HG03060 (cell line): ENCODE results near the gene DIRAS3.
"Not testable (repeated sequence)": the region's sequence is repeated elsewhere in the genome, so short reads cannot be mapped to it uniquely, and the experiment has no call there.

ENCODE experiments used
- ATAC-seq: cut with Tn5 transposase; IDR thresholded peaks from one replicate; pipeline ENCODE4 v1.9.1; 2021; ENCODE audit warnings: low read depth, moderate number of reproducible peaks; ENCODE audit not compliant: unreplicated experiment

The DIRAS3 gene, protein sequence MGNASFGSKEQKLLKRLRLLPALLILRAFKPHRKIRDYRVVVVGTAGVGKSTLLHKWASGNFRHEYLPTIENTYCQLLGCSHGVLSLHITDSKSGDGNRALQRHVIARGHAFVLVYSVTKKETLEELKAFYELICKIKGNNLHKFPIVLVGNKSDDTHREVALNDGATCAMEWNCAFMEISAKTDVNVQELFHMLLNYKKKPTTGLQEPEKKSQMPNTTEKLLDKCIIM

GRCh38 chr1:68049941-68050878 lies at the start of gene DIRAS3:
DIRAS3 (minus strand) TSS chr1:68050627; CDS start chr1:68047297, 3,330 bp downstream.
- no peak for ATAC-seq

- ATAC-seq = no peak
Observed at GRCh38 chr1:68093737-68094136, 43.3 kb upstream of the DIRAS3 start.

GRCh38 chr1:68087184-68087583 lies 36.8 kb upstream of the DIRAS3 start:
- ATAC-seq = no peak

GRCh38 chr1:68085752-68086151 lies 35.3 kb upstream of the DIRAS3 start:
- ATAC-seq = no peak

- no peak for ATAC-seq
Observed at GRCh38 chr1:68083686-68084085, 33.3 kb upstream of the DIRAS3 start.

DNA sequence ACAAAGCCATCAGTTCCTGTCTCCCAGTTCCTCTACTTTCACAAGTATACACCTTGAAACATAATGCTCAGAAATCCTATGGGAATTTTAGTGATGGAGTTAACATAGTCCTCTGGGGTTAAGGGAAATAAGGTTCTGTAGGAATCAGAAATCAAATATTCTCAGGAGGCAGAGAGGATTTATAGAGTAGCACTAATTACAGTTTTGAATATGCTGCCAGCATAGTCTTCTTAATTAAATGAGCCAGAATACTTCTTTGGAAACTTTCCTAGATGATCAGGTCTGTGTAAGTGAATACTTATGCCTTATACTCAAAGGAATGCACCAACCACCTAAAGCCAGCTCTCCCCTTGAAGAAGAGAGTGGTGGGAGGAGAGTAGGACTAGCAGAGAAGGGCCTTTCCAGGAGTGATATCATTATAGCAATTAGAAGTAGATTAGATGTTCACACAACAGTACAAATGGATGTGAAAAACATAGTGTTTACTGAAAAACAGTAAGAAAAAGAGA lies 31.4 kb upstream of the DIRAS3 start:
- no peak for ATAC-seq

- ATAC-seq = no peak
Observed at GRCh38 chr1:68078647-68079046, 28.2 kb upstream of the DIRAS3 start.

- ATAC-seq = no peak
Observed at GRCh38 chr1:68074472-68074871, 24.0 kb upstream of the DIRAS3 start.

GRCh38 chr1:68065766-68066165 lies 15.3 kb upstream of the DIRAS3 start:
- no peak for ATAC-seq

- not testable (repeated sequence) for ATAC-seq
Observed at GRCh38 chr1:68058053-68058452, 7.6 kb upstream of the DIRAS3 start.

- no peak for ATAC-seq
Observed at GRCh38 chr1:68057564-68057963, 7.1 kb upstream of the DIRAS3 start.

DNA sequence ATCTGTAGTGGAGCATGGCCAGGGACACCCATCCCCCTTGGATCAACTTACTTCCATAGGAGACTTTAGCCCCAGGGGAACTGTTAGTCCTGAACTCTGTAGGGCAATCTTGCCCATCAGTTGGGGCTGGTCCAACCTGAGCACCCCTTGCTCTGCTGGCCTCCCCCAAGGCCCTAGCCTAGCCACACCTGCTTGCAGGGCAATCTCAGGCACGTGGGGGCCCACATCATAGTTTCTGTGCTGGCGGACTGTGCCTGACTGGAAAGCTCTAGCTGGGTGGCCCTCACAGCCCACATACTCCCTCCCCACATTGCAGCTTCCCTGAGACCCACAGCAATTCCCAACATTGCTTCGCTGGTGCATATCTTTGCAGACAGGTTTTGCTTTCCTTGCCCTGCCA lies 6.6 kb upstream of the DIRAS3 start:
- no peak for ATAC-seq

DNA sequence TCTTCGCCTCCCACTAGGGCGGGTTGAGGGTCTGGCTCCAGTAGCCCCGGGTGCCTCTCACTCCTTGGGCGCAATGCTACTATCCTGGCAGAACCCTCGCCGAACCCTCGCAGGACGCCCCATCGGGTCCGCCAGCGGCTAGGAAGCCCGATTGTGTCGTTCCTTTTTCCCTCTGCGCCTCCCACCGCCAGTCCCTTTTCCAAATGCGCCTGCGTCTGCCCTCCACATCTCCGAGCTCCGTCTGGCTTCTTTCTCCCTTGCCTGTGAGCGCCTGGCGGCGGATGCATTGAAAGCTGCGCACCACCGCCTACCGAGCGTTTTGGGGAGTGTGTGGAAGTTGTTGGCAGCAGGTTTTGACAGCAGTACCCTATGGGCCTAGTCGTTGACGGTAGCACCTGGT lies 1.0 kb upstream of the DIRAS3 start:
- no peak for ATAC-seq

- no peak for ATAC-seq
Observed at GRCh38 chr1:68047659-68048026, 2.8 kb downstream of the DIRAS3 start.

GRCh38 chr1:68046885-68047658 lies 3.4 kb downstream of the DIRAS3 start:
- no peak for ATAC-seq

DNA sequence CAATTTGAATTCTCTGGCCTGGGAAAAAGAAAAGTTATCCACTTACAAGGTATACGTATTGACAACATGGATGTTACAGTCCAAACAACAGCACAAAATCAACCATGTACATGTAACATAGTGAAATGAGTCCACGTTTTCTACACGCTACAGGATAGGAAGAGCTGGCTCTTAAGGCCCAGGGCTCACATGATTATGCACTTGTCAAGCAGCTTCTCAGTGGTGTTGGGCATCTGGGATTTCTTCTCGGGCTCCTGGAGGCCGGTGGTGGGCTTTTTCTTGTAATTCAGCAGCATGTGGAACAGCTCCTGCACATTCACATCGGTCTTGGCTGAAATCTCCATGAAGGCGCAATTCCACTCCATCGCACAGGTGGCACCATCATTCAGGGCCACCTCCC lies 4.0 kb downstream of the DIRAS3 start:
- ATAC-seq = no peak

GRCh38 chr1:68045511-68046180 lies 4.8 kb downstream of the DIRAS3 start:
- ATAC-seq = no peak

GRCh38 chr1:68043443-68044090 lies 6.9 kb downstream of the DIRAS3 start:
- ATAC-seq = no peak

DNA sequence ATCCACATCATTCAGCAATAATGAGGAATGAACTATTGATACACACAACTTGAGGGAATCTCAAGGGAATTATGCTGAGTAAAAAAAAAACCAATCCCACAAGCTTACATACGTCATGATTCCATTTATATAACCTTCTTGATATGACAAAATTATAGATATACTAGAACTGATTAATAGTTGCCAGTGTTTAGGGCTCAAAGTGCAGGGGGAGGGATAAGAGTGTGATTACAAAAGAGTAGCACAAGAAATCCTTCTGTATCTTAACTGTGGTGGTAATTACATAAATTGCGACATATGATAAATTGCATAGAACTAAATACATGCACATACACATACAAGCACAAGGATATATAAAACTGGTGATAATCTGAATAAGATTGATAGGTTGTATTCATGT lies 13.5 kb downstream of the DIRAS3 start:
- ATAC-seq = no peak

- no peak for ATAC-seq
Observed at GRCh38 chr1:68029444-68029843, 21.0 kb downstream of the DIRAS3 start.
